Ecto neural progenitor cell (in vitro differentiated cells): ENCODE data around the gene RPS6KA1.
"Not testable (repeated sequence)": the region's sequence is repeated elsewhere in the genome, so short reads cannot be mapped to it uniquely, and the experiment has no call there.

Source experiments
- DNase-seq: peaks from one replicate; pipeline ENCODE4 v3.0.0-alpha.2; 2018; ENCODE audit warnings: low spot score

RPS6KA1 gene

DNA sequence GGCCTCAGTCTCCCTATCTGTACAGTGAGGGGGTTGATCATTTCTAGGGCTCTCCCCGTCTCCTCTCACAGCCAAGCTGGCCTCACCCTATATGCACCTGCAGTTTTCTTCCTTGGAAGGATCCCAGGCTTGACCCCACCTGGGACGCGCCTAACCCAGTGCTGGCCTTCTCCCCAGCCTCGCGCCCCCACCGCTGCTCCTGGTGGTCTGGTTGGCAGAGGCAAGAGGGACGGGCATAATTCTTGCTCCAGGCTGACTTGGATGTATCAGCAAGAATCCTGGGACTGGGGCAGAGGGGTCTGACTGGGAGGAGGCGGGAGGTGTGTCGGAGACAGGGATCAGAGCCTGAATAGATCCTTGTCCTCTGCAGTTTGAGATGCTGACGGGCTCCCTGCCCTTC lies 25.2 kb downstream of the RPS6KA1 start:
- DNase-seq, result no peak

- DNase-seq, result no peak
Measured at GRCh38 chr1:26555550-26555981, 26.0 kb downstream of the RPS6KA1 start.

DNA sequence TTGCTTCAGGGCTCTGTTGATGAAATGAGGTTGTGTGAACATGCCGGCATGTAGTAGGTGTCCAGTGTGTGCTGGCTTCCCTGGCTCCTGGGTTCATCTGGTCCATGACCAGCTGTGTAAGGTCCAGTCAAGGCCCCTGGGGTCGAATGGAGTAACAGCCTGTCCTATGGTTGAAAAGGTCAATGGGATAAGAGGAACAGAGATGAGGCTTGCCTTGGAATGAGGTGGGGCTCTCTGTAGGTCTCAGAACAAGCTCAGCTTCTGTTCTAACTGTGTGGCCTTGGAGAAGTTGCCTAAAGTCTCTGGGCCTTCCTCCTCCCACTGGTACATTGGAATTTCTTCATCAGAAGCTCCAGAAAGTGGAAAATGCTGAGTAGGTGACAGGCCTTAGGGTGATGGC lies 26.6 kb downstream of the RPS6KA1 start:
- no peak for DNase-seq

DNA sequence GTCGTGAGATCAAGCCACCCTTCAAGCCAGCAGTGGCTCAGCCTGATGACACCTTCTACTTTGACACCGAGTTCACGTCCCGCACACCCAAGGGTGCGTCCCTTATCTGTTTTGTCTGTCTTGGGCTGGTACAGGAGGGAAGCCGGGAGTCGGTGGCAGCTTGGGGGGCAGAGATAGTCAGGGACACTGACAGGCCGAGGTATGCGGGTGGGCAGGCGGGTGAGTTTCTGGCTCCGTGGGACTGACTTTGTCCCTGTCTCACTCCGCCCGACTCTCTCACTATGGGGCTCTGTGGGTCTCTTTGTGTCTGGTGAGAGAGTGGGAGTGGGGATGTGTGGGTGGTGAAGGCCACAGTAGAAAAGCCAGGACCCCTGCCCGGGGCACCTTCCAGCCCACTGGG lies 27.4 kb downstream of the RPS6KA1 start:
- DNase-seq, result no peak

DNA sequence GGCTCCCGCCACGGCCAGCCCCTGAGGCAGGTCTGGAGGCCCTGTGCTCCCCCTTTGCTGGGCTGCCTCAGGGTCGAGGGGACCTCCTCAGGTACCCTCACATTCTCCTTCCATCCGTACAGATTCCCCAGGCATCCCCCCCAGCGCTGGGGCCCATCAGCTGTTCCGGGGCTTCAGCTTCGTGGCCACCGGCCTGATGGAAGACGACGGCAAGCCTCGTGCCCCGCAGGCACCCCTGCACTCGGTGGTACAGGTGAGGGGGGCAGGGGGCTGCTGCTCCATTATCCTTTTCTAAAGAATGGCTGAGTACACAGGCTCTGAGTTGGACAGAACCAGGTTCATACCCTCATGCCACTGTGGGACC lies 29.1 kb downstream of the RPS6KA1 start:
- no peak for DNase-seq

GRCh38 chr1:26560403-26560780 lies 30.8 kb downstream of the RPS6KA1 start:
- no peak for DNase-seq

- no peak for DNase-seq
Measured at GRCh38 chr1:26570287-26570686, 40.7 kb downstream of the RPS6KA1 start.

GRCh38 chr1:26571381-26571780 lies 41.8 kb downstream of the RPS6KA1 start:
- DNase-seq, result no peak

DNA sequence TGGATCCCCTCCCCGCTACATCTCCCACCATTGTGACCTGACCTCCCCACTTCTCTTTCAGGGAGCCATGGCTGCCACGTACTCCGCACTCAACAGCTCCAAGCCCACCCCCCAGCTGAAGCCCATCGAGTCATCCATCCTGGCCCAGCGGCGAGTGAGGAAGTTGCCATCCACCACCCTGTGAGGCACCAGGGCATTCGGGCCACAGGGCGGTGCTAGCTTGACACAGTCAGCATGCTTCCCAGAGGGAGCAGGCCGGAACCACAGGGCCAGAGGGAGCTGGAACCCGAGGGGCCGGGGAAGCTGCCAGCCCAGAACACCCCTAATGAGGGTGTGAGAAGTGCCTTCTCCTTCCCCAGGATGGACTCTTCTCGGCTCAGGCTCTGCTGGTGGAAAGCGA lies 44.5 kb downstream of the RPS6KA1 start:
- no peak for DNase-seq

DNA sequence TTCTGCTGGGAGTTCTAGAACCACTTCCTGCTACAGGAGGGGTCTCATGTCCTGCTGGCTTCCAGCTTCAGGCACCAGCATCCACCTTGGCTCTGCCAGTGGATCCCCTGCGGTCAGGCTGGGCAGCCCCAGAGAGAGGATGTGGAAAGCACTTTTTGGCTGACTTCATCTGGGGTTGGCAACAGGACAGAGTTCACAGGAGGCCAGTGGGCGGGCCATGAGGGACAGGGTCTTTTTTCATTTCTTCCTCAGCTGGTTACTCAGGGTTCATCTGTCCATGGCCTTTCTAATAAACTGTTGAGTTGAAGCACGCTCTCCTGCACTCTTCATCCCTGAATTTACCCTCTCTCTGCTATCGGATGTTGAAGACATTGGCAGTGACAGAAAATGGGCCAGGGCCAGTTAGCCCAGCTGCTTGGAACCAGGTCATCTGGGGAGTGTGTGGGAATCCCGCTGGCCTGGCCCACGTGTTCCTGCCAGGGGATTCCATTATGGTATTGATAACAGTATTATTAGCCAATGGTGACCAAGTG lies 45.2 kb downstream of the RPS6KA1 start:
- no peak for DNase-seq

DNA sequence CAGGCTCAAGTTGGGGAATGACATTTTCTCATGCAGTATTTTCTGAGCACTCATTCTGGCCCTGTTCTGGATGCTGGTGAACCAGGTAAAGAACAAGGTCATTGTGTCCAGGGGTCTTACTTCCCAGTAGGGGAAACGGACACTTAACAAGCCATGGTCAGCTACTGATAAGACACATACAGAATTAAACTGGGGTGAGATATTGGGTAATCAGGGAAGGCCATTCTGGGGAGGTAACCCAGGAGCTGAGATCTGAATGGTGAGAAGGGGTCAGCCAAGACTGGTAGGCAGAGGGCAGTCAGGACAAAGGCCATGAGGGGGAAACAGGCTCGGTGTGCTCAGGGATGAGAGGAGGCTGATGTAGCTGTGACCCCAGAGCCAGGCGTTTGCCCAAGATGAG lies 45.8 kb downstream of the RPS6KA1 start:
- DNase-seq, result no peak

- no peak for DNase-seq
Measured at GRCh38 chr1:26578167-26578566, 48.6 kb downstream of the RPS6KA1 start.

- no peak for DNase-seq
Measured at GRCh38 chr1:26579681-26580111, 50.1 kb downstream of the RPS6KA1 start.

DNA sequence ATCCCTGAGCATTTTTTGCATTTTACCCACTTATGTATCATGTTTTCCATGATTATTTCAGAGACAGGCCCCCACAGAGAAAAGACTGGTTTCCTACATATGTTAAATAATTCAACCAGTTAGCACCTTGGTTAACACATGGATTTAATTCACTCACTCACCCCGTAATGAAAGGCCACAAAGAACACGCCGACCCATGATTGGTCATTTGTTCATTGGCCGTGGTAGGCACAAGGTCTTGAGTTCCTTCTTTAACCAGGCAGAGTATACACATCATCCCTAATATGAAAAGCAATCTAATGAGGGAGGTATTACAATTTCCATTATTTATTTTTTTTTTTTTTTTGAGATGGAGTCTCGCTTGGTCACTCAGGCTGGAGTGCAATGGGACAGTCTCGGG lies 50.6 kb downstream of the RPS6KA1 start:
- no peak for DNase-seq

DNA sequence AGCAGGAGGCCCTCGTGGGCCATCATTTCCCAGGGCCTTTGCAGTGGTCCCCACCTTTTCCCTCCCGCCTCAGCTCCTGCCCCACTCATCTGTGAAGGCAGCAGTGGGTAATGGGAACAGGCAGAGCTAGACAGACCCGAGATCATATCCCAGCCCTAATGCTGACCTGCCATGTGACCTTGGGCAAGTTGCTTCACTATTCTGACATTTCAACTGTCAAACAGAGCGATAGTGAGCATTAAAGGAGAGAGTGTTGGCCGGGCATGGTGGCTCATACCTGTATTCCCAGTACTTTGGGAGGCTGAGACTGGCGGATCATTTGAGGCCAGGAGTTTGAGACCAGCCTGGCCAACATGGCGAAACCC lies 51.7 kb downstream of the RPS6KA1 start:
- no peak for DNase-seq

DNA sequence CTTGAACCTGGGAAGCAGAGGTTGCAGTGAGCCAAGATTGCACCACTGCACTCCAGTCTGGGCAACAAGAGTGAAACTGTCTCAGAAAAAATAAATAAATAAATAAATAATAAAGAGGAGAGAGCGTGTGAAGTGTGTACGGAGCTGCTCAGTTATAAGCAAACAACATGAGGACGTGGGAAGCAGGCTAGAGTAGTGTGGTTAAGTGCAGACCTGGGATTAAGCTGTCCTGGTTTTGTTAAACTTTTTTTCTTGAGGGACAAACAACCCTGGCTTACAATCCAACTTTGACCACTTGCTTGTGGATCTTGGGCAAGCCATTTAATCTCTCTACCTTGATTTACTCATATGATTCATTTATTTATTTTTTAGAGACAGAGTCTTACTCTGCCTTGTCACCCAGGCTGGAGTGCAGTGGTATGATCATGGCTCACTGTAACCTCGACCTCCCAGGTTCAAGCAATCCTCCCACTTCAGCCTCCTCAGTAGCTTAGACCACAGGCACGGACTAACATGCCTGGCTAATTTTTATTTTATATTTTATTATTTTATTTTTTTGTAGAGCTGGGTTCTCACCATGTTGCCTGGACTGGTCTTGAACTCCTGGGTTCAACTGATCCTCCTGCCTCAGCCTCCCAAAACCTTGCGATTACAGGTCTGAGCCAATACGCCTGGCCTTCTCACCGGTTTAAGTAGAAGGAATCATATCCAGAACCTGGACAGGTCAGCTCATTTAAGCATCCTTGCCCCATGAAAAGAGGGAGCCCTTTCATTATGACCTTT lies 52.7 kb downstream of the RPS6KA1 start:
- DNase-seq, result no peak

DNA sequence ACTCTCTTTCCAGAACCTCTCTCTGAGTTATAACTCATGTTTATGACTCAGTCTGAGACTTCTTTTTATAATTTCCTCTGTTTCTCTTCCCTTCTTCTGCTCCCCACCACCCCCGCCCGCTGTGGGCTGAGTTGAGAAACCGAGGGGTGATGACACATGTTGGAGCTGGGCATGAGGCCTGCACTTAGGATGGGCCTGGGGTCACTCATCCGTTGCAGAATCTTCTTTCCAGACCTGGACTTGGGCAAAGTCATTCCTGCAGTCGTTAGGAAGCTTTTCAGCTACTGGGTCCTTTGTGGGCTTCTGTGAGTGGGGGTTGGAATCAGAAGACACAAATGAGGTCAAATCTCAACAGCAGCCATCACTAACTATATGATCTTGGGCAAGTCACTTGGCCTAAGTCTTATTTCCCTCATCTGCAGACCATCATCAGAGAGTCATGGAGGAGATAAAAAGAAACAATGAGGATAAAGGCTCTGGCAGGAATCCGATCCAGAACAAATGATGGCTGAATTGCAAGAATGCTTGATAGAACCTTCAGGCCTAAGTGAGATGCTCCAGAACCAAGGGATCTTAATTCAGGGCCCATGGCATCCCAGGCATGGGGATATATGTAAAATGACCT lies 53.4 kb downstream of the RPS6KA1 start:
- DNase-seq, result no peak

DNA sequence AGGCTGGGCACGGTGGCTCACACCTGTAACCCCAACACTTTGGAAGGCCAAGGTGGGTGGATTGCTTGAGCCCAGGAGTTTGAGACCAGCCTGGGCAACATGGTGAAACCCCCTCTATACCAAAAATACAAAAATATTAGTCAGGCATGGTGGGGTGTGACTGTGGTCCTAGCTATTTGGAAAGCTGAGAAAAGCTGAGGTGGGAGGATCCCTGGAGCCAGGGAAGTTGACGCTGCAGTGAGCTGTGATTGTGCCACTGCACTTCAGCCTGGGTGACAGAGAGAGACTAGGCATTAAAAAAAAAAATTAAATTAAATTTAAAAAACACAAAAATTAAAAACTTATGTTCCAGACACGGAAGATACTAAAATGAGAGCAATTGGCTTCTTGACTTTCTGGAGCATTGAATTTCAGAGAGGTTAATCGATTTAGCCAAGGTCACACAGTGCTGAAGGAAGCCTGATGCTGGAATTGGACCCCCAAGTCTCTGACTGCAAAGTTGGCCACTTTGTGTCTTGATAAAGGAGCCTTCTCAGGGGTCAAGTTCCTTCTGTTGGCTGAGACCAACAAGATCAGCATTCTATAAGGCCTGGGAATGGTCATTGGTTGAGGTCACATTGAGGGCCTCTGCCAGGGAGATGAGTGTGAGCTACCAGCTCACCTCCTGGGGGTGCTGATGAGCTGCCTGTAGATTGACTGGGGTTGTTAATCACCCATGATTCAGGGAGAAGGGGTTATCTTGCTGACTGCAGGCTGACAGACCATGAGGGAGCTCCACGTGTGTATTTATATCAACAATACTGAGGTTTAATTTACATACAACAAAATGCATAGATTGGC lies 54.3 kb downstream of the RPS6KA1 start:
- no peak for DNase-seq

GRCh38 chr1:26584588-26584987 lies 55.0 kb downstream of the RPS6KA1 start:
- DNase-seq, result not testable (repeated sequence)

DNA sequence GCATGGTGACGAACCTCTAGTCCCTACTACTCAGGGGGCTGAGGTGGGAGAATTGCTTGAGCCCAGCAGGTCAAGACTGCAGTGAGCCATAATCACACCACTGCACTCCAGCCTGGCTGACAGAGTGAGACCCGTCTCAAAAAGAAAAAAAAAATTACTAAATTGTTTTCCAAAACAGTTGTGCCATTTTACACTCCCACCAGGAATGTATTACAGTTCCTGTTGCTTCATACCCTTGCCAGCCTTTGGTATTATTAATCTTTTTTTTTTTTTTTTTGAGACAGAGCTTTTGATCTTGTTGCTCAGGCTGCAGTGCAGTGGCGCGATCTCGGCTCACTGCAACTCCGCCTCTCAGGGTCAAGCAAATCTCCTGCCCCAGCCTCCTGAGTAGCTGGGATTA lies 55.9 kb downstream of the RPS6KA1 start:
- DNase-seq, result no peak

GRCh38 chr1:26593385-26593784 lies 63.8 kb downstream of the RPS6KA1 start:
- DNase-seq, result no peak

GRCh38 chr1:26594593-26594992 lies 65.0 kb downstream of the RPS6KA1 start:
- DNase-seq, result not testable (repeated sequence)

DNA sequence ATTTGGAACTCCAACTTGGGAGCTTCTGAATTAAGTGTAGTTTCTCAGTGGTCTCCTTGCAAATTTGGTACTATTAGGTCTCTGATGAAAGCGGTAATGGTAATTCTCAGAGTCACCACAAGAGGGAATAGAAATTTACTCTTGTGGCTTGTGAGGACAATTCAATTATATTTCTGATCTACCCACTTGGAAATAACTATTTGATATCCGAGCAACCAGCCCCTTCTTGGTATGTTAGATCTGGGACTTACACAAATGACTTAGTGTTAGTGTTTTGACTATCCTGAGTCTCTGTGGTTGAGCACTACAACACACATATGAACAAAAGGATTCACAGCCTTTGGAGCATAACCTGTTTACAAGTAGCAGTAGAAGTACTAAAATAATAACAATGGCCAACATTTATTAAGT lies 68.1 kb downstream of the RPS6KA1 start:
- DNase-seq, result no peak
